Keratinocyte (primary cell): Measurements from ENCODE around the gene ABLIM2.

ENCODE experiments used
- EZH2 ChIP-seq: IDR thresholded peaks from one replicate; pipeline ENCODE4 v1.6.1; 2012; ENCODE audit warnings: inconsistent platforms, mild to moderate bottlenecking, low read length, moderate library complexity
- TF ChIP-seq, protein P1 (sequence below), 3 experiments: IDR thresholded peaks in 1 of 3; conservative IDR thresholded peaks in 1 of 3; optimal IDR thresholded peaks in 1 of 3; 2 replicates in 2 of 3; 3 replicates in 1 of 3; pipeline versions ENCODE3 to v1.5.1; 2011; ENCODE audit warnings: low read length in 3 of 3, mild to moderate bottlenecking in 3 of 3, moderate library complexity in 2 of 3, control low read depth in 1 of 3, inconsistent platforms in 1 of 3; ENCODE audit not compliant: insufficient read depth in 2 of 3; ENCODE audit errors: extremely low read depth in 1 of 3

DNA sequence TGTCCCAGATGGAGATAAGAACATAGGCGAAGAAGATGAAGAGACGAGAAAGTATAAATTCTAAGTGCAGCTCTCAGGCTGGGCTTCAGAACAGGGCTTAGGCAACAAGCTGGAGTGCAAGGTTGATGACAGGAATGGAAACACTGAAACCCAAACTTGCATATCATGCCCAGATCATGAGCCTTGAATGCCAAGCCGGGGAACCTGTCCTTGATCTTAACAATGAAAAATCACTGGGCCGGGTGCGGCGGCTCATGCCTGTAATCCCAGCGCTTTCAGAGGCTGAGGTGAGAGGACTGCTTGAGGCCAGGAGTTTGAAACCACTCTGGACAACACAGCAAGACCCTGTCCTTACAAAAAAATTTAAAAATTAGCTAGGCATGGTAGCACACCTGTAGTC lies 236.1 kb downstream of the ABLIM2 start:
- TF ChIP-seq, protein P1, sequence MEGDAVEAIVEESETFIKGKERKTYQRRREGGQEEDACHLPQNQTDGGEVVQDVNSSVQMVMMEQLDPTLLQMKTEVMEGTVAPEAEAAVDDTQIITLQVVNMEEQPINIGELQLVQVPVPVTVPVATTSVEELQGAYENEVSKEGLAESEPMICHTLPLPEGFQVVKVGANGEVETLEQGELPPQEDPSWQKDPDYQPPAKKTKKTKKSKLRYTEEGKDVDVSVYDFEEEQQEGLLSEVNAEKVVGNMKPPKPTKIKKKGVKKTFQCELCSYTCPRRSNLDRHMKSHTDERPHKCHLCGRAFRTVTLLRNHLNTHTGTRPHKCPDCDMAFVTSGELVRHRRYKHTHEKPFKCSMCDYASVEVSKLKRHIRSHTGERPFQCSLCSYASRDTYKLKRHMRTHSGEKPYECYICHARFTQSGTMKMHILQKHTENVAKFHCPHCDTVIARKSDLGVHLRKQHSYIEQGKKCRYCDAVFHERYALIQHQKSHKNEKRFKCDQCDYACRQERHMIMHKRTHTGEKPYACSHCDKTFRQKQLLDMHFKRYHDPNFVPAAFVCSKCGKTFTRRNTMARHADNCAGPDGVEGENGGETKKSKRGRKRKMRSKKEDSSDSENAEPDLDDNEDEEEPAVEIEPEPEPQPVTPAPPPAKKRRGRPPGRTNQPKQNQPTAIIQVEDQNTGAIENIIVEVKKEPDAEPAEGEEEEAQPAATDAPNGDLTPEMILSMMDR (optimal IDR thresholded peaks at IDR 0.05 in 1 of 3, IDR thresholded peaks at IDR 0.05 in 1 of 3, conservative IDR thresholded peaks at IDR 0.05 in 1 of 3; ENCODE audit: extremely low read depth in 1 of 3, insufficient read depth in 2 of 3, low read length in 3 of 3): no peak
- TF ChIP-seq EZH2: no peak
